ENCODE measurements around the gene TLR9.
"Not testable (repeated sequence)": the region's sequence is repeated elsewhere in the genome, so short reads cannot be mapped to it uniquely, and the experiment has no call there.

The TLR9 gene

GRCh38 chr3:52194485-52195290 is 30.8 kb downstream of the TLR9 start:
- no peak for DNase-seq (ENCODE audit: low spot score)

- peak; percentile 64 for DNase-seq (ENCODE audit: low spot score)
Measured at GRCh38 chr3:52193065-52193464, 32.4 kb downstream of the TLR9 start.

GRCh38 chr3:52191663-52192062 is 33.8 kb downstream of the TLR9 start:
- DNase-seq (ENCODE audit: low spot score), result no peak

- DNase-seq (ENCODE audit: low spot score), result peak; percentile 47
Measured at GRCh38 chr3:52190294-52191074, 35.0 kb downstream of the TLR9 start.

GRCh38 chr3:52188556-52188955 is 36.9 kb downstream of the TLR9 start:
- DNase-seq (ENCODE audit: low spot score), result no peak

GRCh38 chr3:52186729-52187128 is 38.7 kb downstream of the TLR9 start:
- DNase-seq (ENCODE audit: low spot score), result no peak

- no peak for DNase-seq (ENCODE audit: low spot score)
Measured at GRCh38 chr3:52185837-52186236, 39.6 kb downstream of the TLR9 start.

GRCh38 chr3:52185311-52185710 is 40.1 kb downstream of the TLR9 start:
- DNase-seq (ENCODE audit: low spot score), result no peak

- no peak for DNase-seq (ENCODE audit: low spot score)
Measured at GRCh38 chr3:52184690-52185089, 40.8 kb downstream of the TLR9 start.

GRCh38 chr3:52183786-52184445 is 41.5 kb downstream of the TLR9 start:
- no peak for DNase-seq (ENCODE audit: low spot score)

- no peak for DNase-seq (ENCODE audit: low spot score)
Measured at GRCh38 chr3:52182691-52183090, 42.8 kb downstream of the TLR9 start.

- no peak for DNase-seq (ENCODE audit: low spot score)
Measured at GRCh38 chr3:52182196-52182595, 43.2 kb downstream of the TLR9 start.

GRCh38 chr3:52181543-52181942 is 43.9 kb downstream of the TLR9 start:
- no peak for DNase-seq (ENCODE audit: low spot score)

- no peak for DNase-seq (ENCODE audit: low spot score)
Measured at GRCh38 chr3:52178537-52178936, 46.9 kb downstream of the TLR9 start.

- DNase-seq (ENCODE audit: low spot score), result not testable (repeated sequence)
Measured at GRCh38 chr3:52178126-52178525, 47.3 kb downstream of the TLR9 start.

- DNase-seq (ENCODE audit: low spot score), result no peak
Measured at GRCh38 chr3:52177701-52178042, 47.8 kb downstream of the TLR9 start.

GRCh38 chr3:52176951-52177700 is 48.3 kb downstream of the TLR9 start:
- no peak for DNase-seq (ENCODE audit: low spot score)

GRCh38 chr3:52176180-52176752 is 49.2 kb downstream of the TLR9 start:
- DNase-seq (ENCODE audit: low spot score), result no peak

- DNase-seq (ENCODE audit: low spot score), result no peak
Measured at GRCh38 chr3:52175416-52176179, 49.8 kb downstream of the TLR9 start.

GRCh38 chr3:52174896-52175295 is 50.5 kb downstream of the TLR9 start:
- no peak for DNase-seq (ENCODE audit: low spot score)

GRCh38 chr3:52173101-52173500 is 52.3 kb downstream of the TLR9 start:
- DNase-seq (ENCODE audit: low spot score), result no peak

All from putamen (tissue), 1 donor.